Kidney (tissue), 14 donors: Measurements from ENCODE around the gene SLC25A13. TPM values are rescaled to one million over a fixed set of nuclear protein-coding genes. Genes with fewer than 3 reads are reported as not detected.

ENCODE experiments used
- DNase-seq, 5 donors: peaks; one replicate each; pipeline ENCODE4 v3.0.0-alpha.2; 2013 to 2020
- FAIRE-seq: peaks from 2 replicates; lab custom pipeline; 2012; peaks lifted over from hg19 to GRCh38; lab: Jason Lieb, UNC
- H3K27ac ChIP-seq, 2 donors: one replicate each; pipeline ENCODE4 v1.7.0; 2013; ENCODE audit warnings: low read depth in 2 of 2, low read length in 2 of 2, inconsistent platforms in 1 of 2
- H3K27me3 ChIP-seq: one replicate; pipeline ENCODE4 v1.7.1; 2013; ENCODE audit warnings: low read length, inconsistent platforms; ENCODE audit not compliant: control insufficient read depth, insufficient read depth
- H3K36me3 ChIP-seq, 3 donors: one replicate each; pipeline versions ENCODE4 v1.7.0 to v1.7.1; 2013; ENCODE audit warnings: low read length in 3 of 3, control low read depth in 1 of 3, inconsistent platforms in 1 of 3; ENCODE audit not compliant: insufficient read depth in 3 of 3, control insufficient read depth in 2 of 3
- H3K4me1 ChIP-seq, 3 donors: one replicate each; pipeline versions ENCODE4 v1.7.0 to v1.7.1; 2013; ENCODE audit warnings: low read length in 3 of 3, inconsistent platforms in 1 of 3, low read depth in 1 of 3; ENCODE audit not compliant: control insufficient read depth in 2 of 3, insufficient read depth in 2 of 3
- H3K4me3 ChIP-seq, 3 donors: one replicate each; pipeline versions ENCODE4 v1.7.0 to v1.8.1; 2013; ENCODE audit warnings: low read length in 3 of 3, control low read depth in 1 of 3, inconsistent platforms in 1 of 3
- H3K9ac ChIP-seq, 3 donors: one replicate each; pipeline versions ENCODE4 v1.7.0 to v1.7.1; 2013; ENCODE audit warnings: low read length in 3 of 3, control low read depth in 1 of 3, inconsistent platforms in 1 of 3
- H3K9me3 ChIP-seq, 3 donors: one replicate each; pipeline versions ENCODE4 v1.7.0 to v1.7.1; 2013; ENCODE audit warnings: low read length in 3 of 3, control low read depth in 1 of 3, inconsistent platforms in 1 of 3; ENCODE audit not compliant: control insufficient read depth in 2 of 3, insufficient read depth in 1 of 3
- CTCF ChIP-seq: IDR thresholded peaks from 3 replicates; pipeline ENCODE4 v1.5.1; 2012; ENCODE audit warnings: mild to moderate bottlenecking, moderate library complexity, borderline replicate concordance; ENCODE audit not compliant: insufficient read depth; ENCODE audit errors: extremely low read depth
- intact Hi-C: fragments of 100-400 bp; cut with DNase I; formaldehyde crosslinking; loops from one replicate; pipeline ENCODE4 v1.11.1; 2022
- polyA plus RNA-seq: library from polyadenylated mRNA; stranded (reverse); fragments of 350-450 nt; fragmentation: Illumina TruSeq; extraction: RNeasy Lipid Tissue Mini Kit (QIAGEN cat#74804); gene quantifications from one replicate; pipeline ENCODE4 v1.2.3, GENCODE V29; 2014; ENCODE audit warnings: low read depth, low replicate concordance; ENCODE audit not compliant: insufficient read depth
- total RNA-seq: library from RNA; stranded (reverse); fragmentation: NEBNext Ultra II Directional; extraction: Animal tissue kit (Norgen Biotek cat#: 25700); gene quantifications from one replicate; pipeline ENCODE4 v1.2.1, GENCODE V29; 2021
- donor health status: control.
- donor health status: control.
- donor health status: control.
- donor health status: control.
- donor health status: control.
- donor health status: DM: yes; HTN: yes; CAD: no.
- donor health status: Normal renal cell carcinoma (clear cell type).

SLC25A13 gene
- total and polyA plus RNA-seq, 2 donors from 2014 or later, result 23.9 to 32.1 TPM

GRCh38 chr7:96189129-96189820, 132.6 kb downstream of the SLC25A13 start:
- Histone ChIP-seq H3K4me3 (no peak overlapping the region), H3K9ac (no peak overlapping the region), H3K9me3 (no peaks in the 10 kb centered on the region), H3K36me3 (peaks cover 0 to 28% (median 11%) of the 10 kb centered on the region in 3 donors), H3K4me1 (no peaks in the 10 kb centered on the region), H3K27ac (no peak overlapping the region), H3K27me3 (no peaks in the 10 kb centered on the region)
- no peak for TF ChIP-seq CTCF
- FAIRE-seq (no peak), DNase-seq (no peak)
- intact Hi-C loops, result no loop called here

- intact Hi-C loops, result no loop called here
- peaks cover 0 to 30% (median 12%) of the 10 kb centered on the region in 3 donors for H3K36me3 ChIP-seq
- no peak overlapping the region for H3K27ac ChIP-seq
- H3K4me3 ChIP-seq, result no peak overlapping the region
- H3K9ac ChIP-seq, result no peak overlapping the region
- no peak for DNase-seq
- no peaks in the 10 kb centered on the region for H3K9me3 ChIP-seq
- TF ChIP-seq CTCF, result no peak
- no peaks in the 10 kb centered on the region for H3K4me1 ChIP-seq
- no peak for FAIRE-seq
- no peaks in the 10 kb centered on the region for H3K27me3 ChIP-seq
Measured at GRCh38 chr7:96188591-96188991, 133.3 kb downstream of the SLC25A13 start.

- Histone ChIP-seq H3K9me3 (no peaks in the 10 kb centered on the region), H3K27me3 (no peaks in the 10 kb centered on the region), H3K4me1 (no peaks in the 10 kb centered on the region), H3K27ac (no peak overlapping the region), H3K36me3 (peaks cover 0 to 33% (median 16%) of the 10 kb centered on the region in 3 donors), H3K4me3 (no peak overlapping the region), H3K9ac (no peak overlapping the region)
- no peak for DNase-seq
- no peak for TF ChIP-seq CTCF
- FAIRE-seq, result no peak
- intact Hi-C loops, result no loop called here
Measured at GRCh38 chr7:96188174-96188581, 133.7 kb downstream of the SLC25A13 start.
